ENCODE results near the gene FRMD5.

The FRMD5 gene

DNA sequence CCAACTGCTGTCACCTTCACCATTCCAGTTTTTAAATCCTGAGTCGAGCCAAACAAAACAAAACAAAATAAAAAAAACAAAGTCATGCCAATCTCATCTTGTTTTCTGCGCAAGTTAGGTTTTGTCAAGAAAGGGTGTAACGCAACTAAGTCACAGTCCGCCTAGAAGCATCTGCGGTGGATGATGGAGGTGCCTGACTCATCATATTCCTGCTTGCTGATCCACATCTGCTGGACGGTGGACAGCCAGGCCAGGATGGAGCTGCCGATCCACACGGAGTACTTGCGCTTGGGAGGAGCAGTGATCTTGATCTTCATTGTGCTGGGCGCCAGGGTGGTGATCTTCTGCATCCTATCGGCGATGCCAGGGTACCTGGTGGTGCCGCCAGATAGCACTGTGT lies 206.2 kb downstream of the FRMD5 start:
- Histone ChIP-seq H3K4me3 (no peak overlapping the region), H3K9me3 (no peaks in the 10 kb centered on the region), H3K36me3 (no peaks in the 10 kb centered on the region), H3K27me3 (no peaks in the 10 kb centered on the region), H4K20me1 (no peaks in the 10 kb centered on the region), H3K4me2 (no peak overlapping the region), H3K9ac (no peak overlapping the region), H3K27ac (no peak overlapping the region), H3K4me1 (no peaks in the 10 kb centered on the region)
- no peak for TF ChIP-seq Cebpa-rat (IDR thresholded peaks at IDR 0.05)

- H3K27ac ChIP-seq: no peak overlapping the region
- H3K9ac ChIP-seq: no peak overlapping the region
- no peaks in the 10 kb centered on the region for H3K36me3 ChIP-seq
- no peaks in the 10 kb centered on the region for H3K9me3 ChIP-seq
- H3K4me3 ChIP-seq: no peak overlapping the region
- H3K4me2 ChIP-seq: no peak overlapping the region
- no peaks in the 10 kb centered on the region for H4K20me1 ChIP-seq
- H3K4me1 ChIP-seq: no peaks in the 10 kb centered on the region
- no peak for TF ChIP-seq Cebpa-rat (IDR thresholded peaks at IDR 0.05)
- H3K27me3 ChIP-seq: no peaks in the 10 kb centered on the region
Measured at GRCh38 chr15:43987924-43988323, 207.1 kb downstream of the FRMD5 start.

DNA sequence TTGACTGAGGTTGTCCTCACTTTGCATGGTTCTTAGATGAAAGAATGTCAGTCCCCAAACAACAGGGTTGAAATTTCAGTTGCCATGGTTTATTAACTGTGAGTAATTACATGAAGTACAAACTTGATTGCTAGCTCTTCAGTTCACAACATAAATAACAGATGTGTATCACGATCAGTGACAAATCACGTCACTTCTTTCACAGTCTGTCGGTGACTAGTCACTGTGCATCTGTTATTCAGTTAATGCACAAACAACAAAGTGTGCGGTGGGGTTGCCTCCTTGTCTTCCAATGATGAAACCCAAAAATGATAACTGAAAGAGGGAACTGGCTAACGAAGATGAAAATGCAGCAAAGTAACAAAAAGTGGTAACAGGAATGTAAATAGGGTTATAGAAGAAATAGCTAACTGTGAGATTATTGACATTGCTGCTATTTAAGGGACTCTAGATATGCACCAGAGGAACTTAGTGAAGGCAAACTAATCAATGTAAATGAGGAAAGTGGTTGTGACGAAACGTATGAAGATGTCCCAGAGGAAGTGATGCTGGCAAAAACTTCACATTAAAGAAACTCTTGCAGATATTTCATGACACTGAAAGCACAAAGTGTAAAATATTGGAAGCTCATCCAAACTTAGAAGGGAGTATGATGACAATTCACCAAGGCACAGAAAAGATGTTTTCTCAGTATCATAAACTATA lies 208.9 kb downstream of the FRMD5 start:
- no peak overlapping the region for H3K4me3 ChIP-seq
- no peaks in the 10 kb centered on the region for H3K9me3 ChIP-seq
- H3K27ac ChIP-seq: no peak overlapping the region
- no peaks in the 10 kb centered on the region for H3K36me3 ChIP-seq
- no peak overlapping the region for H3K9ac ChIP-seq
- no peak overlapping the region for H3K4me2 ChIP-seq
- no peaks in the 10 kb centered on the region for H3K27me3 ChIP-seq
- H4K20me1 ChIP-seq: no peaks in the 10 kb centered on the region
- TF ChIP-seq Cebpa-rat (IDR thresholded peaks at IDR 0.05): no peak
- H3K4me1 ChIP-seq: no peaks in the 10 kb centered on the region

DNA sequence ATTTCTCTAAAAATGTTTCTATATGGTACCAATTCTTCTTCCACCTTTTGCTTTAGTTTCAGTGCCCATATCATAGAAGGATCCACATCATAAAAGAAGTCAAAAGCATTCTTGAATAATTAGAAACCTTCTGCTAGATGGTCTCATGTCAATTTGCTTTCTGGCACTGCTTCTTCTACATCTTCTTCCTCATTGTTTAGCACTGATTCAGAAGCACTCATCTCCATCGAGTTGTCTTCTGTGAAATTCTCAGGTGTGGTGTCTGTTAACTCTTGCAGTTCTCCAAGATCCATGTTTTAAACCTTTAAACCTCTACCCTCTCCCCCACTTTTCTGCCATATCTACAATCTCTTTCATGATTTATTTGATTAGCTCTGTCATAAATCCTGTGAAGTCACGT lies 213.5 kb downstream of the FRMD5 start:
- Histone ChIP-seq H3K27ac (no peak overlapping the region), H3K9ac (no peak overlapping the region), H3K27me3 (no peaks in the 10 kb centered on the region), H3K4me1 (peaks cover 8% of the 10 kb centered on the region; the same call in 1 of the 2 replicates), H3K9me3 (peaks cover 9% of the 10 kb centered on the region), H3K4me2 (no peak overlapping the region), H3K36me3 (no peaks in the 10 kb centered on the region), H3K4me3 (no peak overlapping the region), H4K20me1 (no peaks in the 10 kb centered on the region)
- TF ChIP-seq Cebpa-rat (IDR thresholded peaks at IDR 0.05): no peak

- Histone ChIP-seq H3K4me2 (peak overlapping the region; percentile 24; the same call in 1 of the 2 replicates), H3K27me3 (no peaks in the 10 kb centered on the region), H3K4me3 (no peak overlapping the region), H3K27ac (no peak overlapping the region), H4K20me1 (no peaks in the 10 kb centered on the region), H3K9me3 (peaks cover 9% of the 10 kb centered on the region), H3K4me1 (peaks cover 22% of the 10 kb centered on the region), H3K36me3 (no peaks in the 10 kb centered on the region), H3K9ac (no peak overlapping the region)
- TF ChIP-seq Cebpa-rat (IDR thresholded peaks at IDR 0.05): no peak
Measured at GRCh38 chr15:43977072-43977884, 217.8 kb downstream of the FRMD5 start.

DNA sequence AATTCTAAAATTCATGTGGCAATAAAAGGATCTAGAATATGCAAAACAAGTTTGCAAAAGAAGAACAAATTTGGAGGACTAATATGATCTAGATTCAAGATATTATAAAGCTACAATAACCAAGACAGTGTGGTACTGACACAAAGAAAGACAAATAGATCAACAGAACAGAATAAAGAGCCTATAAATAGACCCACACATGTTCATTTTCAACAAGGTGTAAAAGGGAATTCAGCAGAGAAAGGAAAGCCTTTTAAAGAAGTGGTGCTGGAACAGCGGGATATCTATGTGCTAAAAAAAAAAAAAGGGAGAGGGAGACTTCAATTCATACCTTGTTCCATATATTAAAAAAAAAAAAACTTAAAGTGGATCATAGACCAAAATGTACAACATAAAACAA lies 219.3 kb downstream of the FRMD5 start:
- Histone ChIP-seq H3K27me3 (no peaks in the 10 kb centered on the region), H3K4me1 (peaks cover 22% of the 10 kb centered on the region), H3K9ac (no peak overlapping the region), H3K27ac (no peak overlapping the region), H4K20me1 (no peaks in the 10 kb centered on the region), H3K4me2 (no peak overlapping the region), H3K9me3 (peaks cover 9% of the 10 kb centered on the region), H3K36me3 (no peaks in the 10 kb centered on the region), H3K4me3 (no peak overlapping the region)
- no peak for TF ChIP-seq Cebpa-rat (IDR thresholded peaks at IDR 0.05)

GRCh38 chr15:43975326-43975725 lies 219.7 kb downstream of the FRMD5 start:
- no peak for TF ChIP-seq Cebpa-rat (IDR thresholded peaks at IDR 0.05)
- Histone ChIP-seq H4K20me1 (no peaks in the 10 kb centered on the region), H3K27ac (no peak overlapping the region), H3K36me3 (no peaks in the 10 kb centered on the region), H3K4me3 (no peak overlapping the region), H3K4me1 (peaks cover 22% of the 10 kb centered on the region), H3K9ac (no peak overlapping the region), H3K27me3 (no peaks in the 10 kb centered on the region), H3K9me3 (peaks cover 9% of the 10 kb centered on the region), H3K4me2 (peak overlapping the region; percentile 48)

GRCh38 chr15:43974852-43975251 lies 220.2 kb downstream of the FRMD5 start:
- Histone ChIP-seq H3K27me3 (no peaks in the 10 kb centered on the region), H3K9ac (no peak overlapping the region), H3K27ac (no peak overlapping the region), H3K9me3 (peaks cover 9% of the 10 kb centered on the region), H3K36me3 (no peaks in the 10 kb centered on the region), H3K4me2 (peak overlapping the region; percentile 48), H3K4me3 (no peak overlapping the region), H3K4me1 (peaks cover 22% of the 10 kb centered on the region), H4K20me1 (no peaks in the 10 kb centered on the region)
- no peak for TF ChIP-seq Cebpa-rat (IDR thresholded peaks at IDR 0.05)

DNA sequence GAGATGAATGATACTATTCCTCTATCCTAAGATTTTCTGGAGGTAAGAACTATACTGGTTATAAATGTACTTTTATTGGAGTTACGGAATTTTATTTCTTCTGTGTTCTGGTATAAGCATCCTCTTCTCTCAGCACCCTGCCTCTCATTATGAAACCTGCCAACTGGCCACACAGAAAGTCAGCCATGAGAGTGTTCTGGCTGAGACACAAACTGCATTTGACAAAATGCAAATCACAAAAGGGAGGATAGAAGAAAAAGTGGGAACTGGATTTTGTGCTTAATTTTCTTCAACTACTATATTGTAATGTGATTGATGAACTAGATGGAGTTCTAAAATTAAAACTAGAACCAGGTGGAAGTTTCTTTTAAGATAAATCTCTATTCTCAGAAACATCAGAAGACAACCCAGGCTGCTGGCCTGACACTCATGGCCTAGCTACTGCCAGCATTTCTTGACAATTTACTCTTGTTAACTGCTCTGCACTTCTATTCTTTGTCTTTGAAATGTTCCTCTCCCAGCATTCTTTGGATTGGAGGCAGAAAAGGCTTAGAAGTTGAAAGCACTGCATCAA lies 225.2 kb downstream of the FRMD5 start:
- H4K20me1 ChIP-seq: no peaks in the 10 kb centered on the region
- no peak overlapping the region for H3K27ac ChIP-seq
- H3K9me3 ChIP-seq: no peaks in the 10 kb centered on the region
- no peak for TF ChIP-seq Cebpa-rat (IDR thresholded peaks at IDR 0.05)
- no peak overlapping the region for H3K4me3 ChIP-seq
- peaks cover 7% of the 10 kb centered on the region for H3K4me1 ChIP-seq
- H3K4me2 ChIP-seq: no peak overlapping the region
- no peaks in the 10 kb centered on the region for H3K36me3 ChIP-seq
- no peak overlapping the region for H3K9ac ChIP-seq
- no peaks in the 10 kb centered on the region for H3K27me3 ChIP-seq

GRCh38 chr15:43968551-43968950 lies 226.5 kb downstream of the FRMD5 start:
- TF ChIP-seq Cebpa-rat (IDR thresholded peaks at IDR 0.05): no peak
- no peaks in the 10 kb centered on the region for H3K27me3 ChIP-seq
- no peaks in the 10 kb centered on the region for H3K36me3 ChIP-seq
- H3K9ac ChIP-seq: no peak overlapping the region
- no peaks in the 10 kb centered on the region for H3K4me1 ChIP-seq
- H3K4me3 ChIP-seq: no peak overlapping the region
- no peak overlapping the region for H3K27ac ChIP-seq
- H4K20me1 ChIP-seq: no peaks in the 10 kb centered on the region
- H3K4me2 ChIP-seq: no peak overlapping the region
- no peaks in the 10 kb centered on the region for H3K9me3 ChIP-seq

Data from BLaER1 (cell line).